Fibroblast of the aortic adventitia (primary cell): Measurements from ENCODE around the gene ADGRG1. TPM values are rescaled to one million over a fixed set of nuclear protein-coding genes. Genes with fewer than 3 reads are reported as not detected.

Source experiments
- DNase-seq: peaks from one replicate; pipeline ENCODE4 v3.0.0-alpha.2; 2010; ENCODE audit warnings: low read depth
- H3K4me3 ChIP-seq: 2 replicates; pipeline ENCODE4 v1.5.1; 2011; ENCODE audit warnings: low read depth, mild to moderate bottlenecking, control low read depth, low read length, moderate library complexity
- total RNA-seq: library from RNA; depleted of rRNA; stranded (reverse); fragments of >200 nt; gene quantifications from 2 replicates; pipeline ENCODE4 v1.2.3, GENCODE V29; 2012; ENCODE audit warnings: low replicate concordance
- TF ChIP-seq, protein P1 (sequence below): IDR thresholded peaks from 2 replicates; pipeline ENCODE4 v1.5.1; 2011; ENCODE audit warnings: mild to moderate bottlenecking, low read length, control low read depth, inconsistent platforms; ENCODE audit not compliant: insufficient read depth

Gene ADGRG1
- total RNA-seq, 1 donor, result 9.8 TPM

DNA sequence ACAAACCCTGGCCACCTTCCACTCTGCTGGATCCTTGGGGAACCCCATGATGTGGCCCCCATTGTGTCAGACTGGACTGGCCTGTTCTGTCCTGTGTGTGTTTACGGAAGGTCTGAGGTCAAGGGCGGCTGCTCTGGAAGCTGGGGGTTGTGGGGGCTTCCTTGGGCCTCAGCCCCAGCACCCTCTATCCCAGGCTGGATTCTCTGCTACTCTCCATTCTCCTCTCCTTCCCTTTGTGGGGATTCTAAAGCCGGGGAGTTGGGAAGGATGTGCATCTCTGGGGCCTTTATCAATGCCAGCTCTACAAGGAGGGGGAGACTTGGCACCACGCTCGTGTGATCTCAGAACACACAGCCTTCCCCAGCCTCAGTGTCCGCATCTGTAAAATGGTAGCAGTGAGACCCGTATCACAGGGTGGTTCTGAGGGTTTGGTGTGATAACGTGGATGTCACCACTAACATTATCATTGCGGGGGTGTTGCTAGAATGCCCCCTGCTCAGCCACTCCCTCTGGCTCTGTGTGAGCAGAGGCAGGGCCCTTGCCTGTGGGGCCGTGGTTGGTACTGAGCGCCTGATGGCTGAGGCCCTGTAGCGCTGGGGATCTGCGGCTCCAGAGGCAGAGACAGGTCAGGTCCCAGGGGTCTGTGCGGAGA lies 18.1 kb downstream of the ADGRG1 start:
- DNase-seq, result no peak
- H3K4me3 ChIP-seq, result no peak overlapping the region
- TF ChIP-seq, protein P1, sequence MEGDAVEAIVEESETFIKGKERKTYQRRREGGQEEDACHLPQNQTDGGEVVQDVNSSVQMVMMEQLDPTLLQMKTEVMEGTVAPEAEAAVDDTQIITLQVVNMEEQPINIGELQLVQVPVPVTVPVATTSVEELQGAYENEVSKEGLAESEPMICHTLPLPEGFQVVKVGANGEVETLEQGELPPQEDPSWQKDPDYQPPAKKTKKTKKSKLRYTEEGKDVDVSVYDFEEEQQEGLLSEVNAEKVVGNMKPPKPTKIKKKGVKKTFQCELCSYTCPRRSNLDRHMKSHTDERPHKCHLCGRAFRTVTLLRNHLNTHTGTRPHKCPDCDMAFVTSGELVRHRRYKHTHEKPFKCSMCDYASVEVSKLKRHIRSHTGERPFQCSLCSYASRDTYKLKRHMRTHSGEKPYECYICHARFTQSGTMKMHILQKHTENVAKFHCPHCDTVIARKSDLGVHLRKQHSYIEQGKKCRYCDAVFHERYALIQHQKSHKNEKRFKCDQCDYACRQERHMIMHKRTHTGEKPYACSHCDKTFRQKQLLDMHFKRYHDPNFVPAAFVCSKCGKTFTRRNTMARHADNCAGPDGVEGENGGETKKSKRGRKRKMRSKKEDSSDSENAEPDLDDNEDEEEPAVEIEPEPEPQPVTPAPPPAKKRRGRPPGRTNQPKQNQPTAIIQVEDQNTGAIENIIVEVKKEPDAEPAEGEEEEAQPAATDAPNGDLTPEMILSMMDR, result no peak

DNA sequence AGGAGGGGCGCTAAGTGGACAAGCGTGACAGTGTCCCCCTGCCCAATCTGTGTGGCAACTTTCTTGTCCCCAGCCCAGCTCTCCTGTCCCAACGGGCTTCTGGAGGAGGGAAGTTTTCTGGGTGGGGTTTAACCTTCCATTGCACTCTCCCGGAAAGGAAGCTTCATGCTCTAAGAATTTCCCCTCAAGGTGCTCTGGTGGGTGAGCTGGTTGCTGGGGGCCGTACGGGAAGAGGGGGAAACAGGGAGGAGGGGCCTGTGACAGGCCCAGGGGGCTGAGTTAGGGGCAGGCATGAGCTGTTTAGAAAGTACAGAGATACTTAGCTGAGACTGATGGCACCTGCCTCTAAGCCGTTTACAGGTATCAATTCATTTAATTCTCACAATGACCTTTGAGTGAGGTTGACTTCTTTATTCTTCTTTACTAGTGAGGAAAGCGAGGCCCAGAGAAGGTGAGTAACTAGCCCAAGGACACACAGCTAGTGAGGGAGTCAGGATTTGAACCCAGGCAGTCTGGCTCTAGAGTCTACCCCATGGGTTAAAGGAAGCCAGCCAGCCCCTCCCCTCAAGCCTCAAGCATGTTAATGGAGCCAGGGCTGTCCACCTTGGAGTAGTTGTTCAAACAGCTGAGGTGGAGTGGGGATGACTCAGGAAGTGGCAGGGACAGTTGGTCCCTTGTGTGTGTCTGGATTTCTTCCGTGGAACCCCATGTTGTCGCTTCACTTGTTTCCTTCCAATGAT lies 18.9 kb downstream of the ADGRG1 start:
- H3K4me3 ChIP-seq, result no peak overlapping the region
- TF ChIP-seq, protein P1, result no peak
- no peak for DNase-seq

DNA sequence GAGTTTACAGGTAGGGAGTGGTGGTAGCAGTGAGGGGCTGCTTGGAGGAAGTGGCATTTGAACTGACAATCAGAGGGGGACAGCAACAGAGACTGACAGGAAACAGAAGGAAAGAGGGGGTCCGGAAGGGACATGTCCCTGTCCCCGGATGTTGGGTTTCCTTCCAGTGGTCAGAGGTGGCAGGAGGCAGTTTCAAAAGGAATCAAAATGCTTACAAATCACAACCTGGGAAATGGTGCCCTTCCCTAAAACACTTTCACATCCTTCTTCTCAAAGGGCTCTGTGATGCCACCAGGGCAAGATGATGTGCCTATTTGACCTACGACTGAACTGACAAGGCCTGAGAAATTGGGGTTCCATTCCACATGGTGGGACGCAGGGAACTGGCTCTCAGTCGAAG lies 19.7 kb downstream of the ADGRG1 start:
- no peak overlapping the region for H3K4me3 ChIP-seq
- TF ChIP-seq, protein P1, result no peak
- DNase-seq, result no peak

DNA sequence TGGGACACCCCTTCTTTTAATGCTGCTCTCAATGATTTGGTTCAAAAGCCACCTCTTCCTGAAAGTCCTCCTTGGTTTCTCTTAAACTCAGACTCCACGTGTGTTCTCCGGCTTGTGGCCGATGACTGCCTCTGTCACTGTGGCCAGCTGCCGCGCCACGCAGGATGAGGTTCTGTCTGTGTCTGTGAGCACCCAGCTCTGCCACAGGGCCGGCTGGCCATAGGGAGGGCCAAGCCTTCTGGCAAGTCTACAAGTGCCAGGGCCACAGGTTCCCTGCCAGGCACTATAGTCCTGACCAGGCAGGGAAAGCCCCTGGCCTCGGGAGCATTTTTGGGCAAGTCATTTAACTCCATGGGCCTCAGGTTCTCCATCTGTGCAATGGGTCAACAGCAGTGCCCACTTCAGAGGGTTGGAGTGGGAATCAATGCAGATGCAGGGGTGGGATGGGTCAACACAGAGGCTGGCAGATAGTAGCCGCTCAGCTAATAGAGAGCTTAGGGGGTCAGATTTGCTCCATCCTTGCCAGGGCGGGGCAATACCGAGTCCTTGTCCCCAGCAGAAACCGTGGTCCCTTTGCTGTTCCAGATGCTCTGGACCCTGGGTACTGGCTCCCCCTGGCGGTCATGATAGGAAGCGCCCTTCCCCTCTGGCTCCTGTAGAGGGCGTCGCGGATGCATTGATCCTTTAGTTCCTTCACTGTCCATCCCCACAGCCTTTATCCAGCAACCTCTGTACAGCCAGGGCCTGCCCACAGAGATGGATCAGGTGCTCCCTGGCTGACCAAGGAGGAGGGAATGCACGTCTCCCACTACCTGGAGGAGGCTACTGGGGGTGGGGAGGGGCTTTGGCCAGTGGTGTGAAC lies 20.4 kb downstream of the ADGRG1 start:
- H3K4me3 ChIP-seq, result no peak overlapping the region
- TF ChIP-seq, protein P1, result peak; percentile 100
- DNase-seq, result peak; percentile 78

DNA sequence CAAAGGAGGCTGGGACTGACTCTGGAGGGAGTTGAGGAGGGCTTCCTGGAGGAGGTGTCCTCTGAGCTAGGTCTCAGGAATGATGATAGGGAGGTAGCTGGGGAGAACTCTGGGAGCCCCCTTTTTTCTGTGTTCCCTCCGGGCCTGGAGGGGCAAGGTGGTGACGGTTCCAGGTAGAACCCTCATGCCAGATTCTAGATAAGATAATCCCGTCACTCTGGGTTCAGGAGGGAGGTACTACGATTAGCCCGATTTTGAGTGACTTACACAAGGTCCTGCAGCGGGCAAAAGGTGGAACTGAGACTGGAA lies 21.0 kb downstream of the ADGRG1 start:
- no peak overlapping the region for H3K4me3 ChIP-seq
- TF ChIP-seq, protein P1, result no peak
- no peak for DNase-seq

DNA sequence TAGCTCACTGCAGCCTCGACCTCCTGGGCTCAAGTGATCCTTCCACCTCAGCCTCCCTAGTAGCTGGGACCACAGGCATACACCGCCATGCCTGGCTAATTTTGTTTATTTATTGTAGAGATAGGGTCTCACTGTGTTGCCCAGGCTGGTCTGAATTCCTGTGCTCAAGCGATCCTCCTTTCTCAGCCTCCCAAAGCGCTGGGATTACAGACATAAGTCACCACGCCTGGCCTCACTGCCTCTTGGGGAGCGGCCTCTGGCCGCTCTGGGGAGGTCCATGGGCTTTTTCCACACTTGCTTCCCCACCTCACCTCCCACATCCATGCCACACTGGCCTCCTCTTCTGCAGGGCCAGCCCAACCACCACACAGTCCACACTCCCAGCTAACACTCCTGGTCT lies 21.4 kb downstream of the ADGRG1 start:
- no peak for DNase-seq
- H3K4me3 ChIP-seq, result no peak overlapping the region
- TF ChIP-seq, protein P1, result no peak
